ENCODE measurements around the gene MAPK9. TPM values are rescaled to one million over a fixed set of nuclear protein-coding genes. Genes with fewer than 3 reads are reported as not detected.

Gene MAPK9
- total RNA-seq, 2 experiments from 2014 or later: 19.9 to 42.1 TPM

DNA sequence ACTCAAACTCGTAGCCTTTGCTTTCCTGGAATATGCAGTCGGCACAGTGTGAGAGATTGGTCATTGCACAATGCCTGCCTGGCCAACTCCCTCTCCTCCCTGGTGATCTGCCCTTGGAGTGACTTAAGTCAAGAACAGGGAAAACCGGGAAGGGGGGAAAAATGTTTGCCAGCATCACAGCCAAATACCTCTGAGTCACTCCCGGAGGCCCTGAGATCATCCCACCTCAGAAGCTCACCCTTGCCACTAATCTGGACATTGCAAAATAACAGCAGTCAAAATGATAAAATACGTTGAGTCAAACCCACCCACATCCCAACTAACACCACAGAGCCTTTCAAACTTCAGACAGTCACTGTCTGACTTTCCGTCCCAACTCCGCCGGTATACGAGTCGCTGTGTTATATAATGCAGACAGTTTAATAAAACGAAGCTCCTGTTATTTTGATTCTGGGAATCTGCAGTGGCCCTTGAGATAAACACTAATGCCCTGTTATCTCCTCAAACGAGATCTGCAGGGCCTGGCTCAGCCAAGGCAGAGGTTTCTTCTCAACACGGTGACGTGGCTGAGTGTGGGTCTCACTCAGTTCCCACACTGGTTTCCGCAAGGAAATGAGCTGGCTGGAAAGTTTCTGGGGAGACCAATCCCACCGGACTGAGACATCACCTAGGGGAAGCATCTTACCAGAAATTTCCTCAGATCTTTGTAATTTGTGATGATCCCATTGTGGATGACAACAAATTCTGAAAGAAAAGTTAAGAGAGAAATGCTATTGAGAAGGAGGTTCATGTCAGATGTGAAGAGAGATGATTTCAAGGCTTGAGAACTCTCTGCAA, 39.1 kb upstream of the MAPK9 start:
- H3K9me2 ChIP-seq (ENCODE audit: insufficient read depth, low read length): no peaks in the 10 kb centered on the region
- no peaks in the 10 kb centered on the region for H3K79me2 ChIP-seq (ENCODE audit: insufficient read depth, low read depth, low read length)
- intact Hi-C loops (cut with micrococcal nuclease; ENCODE audit: unreplicated experiment): no loop called here
- no peak overlapping the region for H2AFZ ChIP-seq (ENCODE audit: low read length)
- H3K36me3 ChIP-seq (ENCODE audit: insufficient read depth, low read length): no peaks in the 10 kb centered on the region
- CTCF ChIA-PET (ENCODE audit: unreplicated experiment): no interaction called here
- H4K20me1 ChIP-seq (ENCODE audit: insufficient read depth, low read length): no peaks in the 10 kb centered on the region
- H3K9me3 ChIP-seq (ENCODE audit: low read length): no peaks in the 10 kb centered on the region
- no TSS peak for BruUV-seq (replicated peaks)
- no peak for DNase-seq (ENCODE audit: low spot score)
- TF ChIP-seq CTCF (conservative IDR thresholded peaks at IDR 0.05; ENCODE audit: low read length) (no peak), EZH2phosphoT487 (IDR thresholded peaks at IDR 0.05; ENCODE audit: borderline replicate concordance, low read depth, low read length) (no peak)
- no peak overlapping the region for H3K4me2 ChIP-seq (ENCODE audit: low read length)
- H3K27ac ChIP-seq (ENCODE audit: low read depth, low read length, poor library complexity, severe bottlenecking): no peak overlapping the region
- H3K4me3 ChIP-seq (ENCODE audit: low read depth, low read length, poor library complexity, severe bottlenecking): no peak overlapping the region
- H3K4me1 ChIP-seq (ENCODE audit: insufficient read depth, low read length, poor library complexity, severe bottlenecking): no peaks in the 10 kb centered on the region
- POLR2A ChIA-PET: no interaction called here

DNA sequence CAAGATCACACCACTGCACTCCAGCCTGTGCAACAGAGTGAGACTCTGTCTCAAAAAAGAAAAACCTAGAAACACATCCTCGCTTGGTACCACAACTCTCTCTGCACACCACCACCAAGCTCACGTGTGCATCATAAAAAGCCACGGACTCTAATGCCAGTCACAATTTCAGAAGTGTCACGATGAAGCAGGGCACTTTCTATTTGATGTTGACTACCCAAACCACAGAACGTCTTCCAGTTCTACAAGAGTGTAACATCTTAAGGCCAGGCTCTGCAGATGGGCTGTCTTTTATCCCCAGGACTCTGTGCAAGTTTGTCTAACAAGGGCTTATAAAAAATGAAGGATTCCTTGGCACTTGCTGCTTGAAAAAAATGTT, 38.4 kb upstream of the MAPK9 start:
- Histone ChIP-seq H3K4me3 (ENCODE audit: low read depth, low read length, poor library complexity, severe bottlenecking) (no peak overlapping the region), H4K20me1 (ENCODE audit: insufficient read depth, low read length) (no peaks in the 10 kb centered on the region), H3K4me2 (ENCODE audit: low read length) (no peak overlapping the region), H3K27ac (ENCODE audit: low read depth, low read length, poor library complexity, severe bottlenecking) (no peak overlapping the region), H2AFZ (ENCODE audit: low read length) (no peak overlapping the region), H3K9me3 (ENCODE audit: low read length) (no peaks in the 10 kb centered on the region), H3K36me3 (ENCODE audit: insufficient read depth, low read length) (no peaks in the 10 kb centered on the region), H3K79me2 (ENCODE audit: insufficient read depth, low read depth, low read length) (no peaks in the 10 kb centered on the region), H3K9me2 (ENCODE audit: insufficient read depth, low read length) (no peaks in the 10 kb centered on the region), H3K4me1 (ENCODE audit: insufficient read depth, low read length, poor library complexity, severe bottlenecking) (no peaks in the 10 kb centered on the region)
- TF ChIP-seq CTCF (conservative IDR thresholded peaks at IDR 0.05; ENCODE audit: low read length): no peak
- TF ChIP-seq EZH2phosphoT487 (IDR thresholded peaks at IDR 0.05; ENCODE audit: borderline replicate concordance, low read depth, low read length): no peak
- DNase-seq (ENCODE audit: low spot score): no peak
- intact Hi-C loops (cut with micrococcal nuclease; ENCODE audit: unreplicated experiment): no loop called here
- BruUV-seq (replicated peaks): no TSS peak
- CTCF ChIA-PET (ENCODE audit: unreplicated experiment): no interaction called here
- POLR2A ChIA-PET: no interaction called here

GRCh38 chr5:180329606-180330269, 37.9 kb upstream of the MAPK9 start:
- Histone ChIP-seq H3K9me3 (ENCODE audit: low read length) (no peaks in the 10 kb centered on the region), H3K27ac (ENCODE audit: low read depth, low read length, poor library complexity, severe bottlenecking) (no peak overlapping the region), H4K20me1 (ENCODE audit: insufficient read depth, low read length) (no peaks in the 10 kb centered on the region), H3K36me3 (ENCODE audit: insufficient read depth, low read length) (no peaks in the 10 kb centered on the region), H3K79me2 (ENCODE audit: insufficient read depth, low read depth, low read length) (no peaks in the 10 kb centered on the region), H3K4me3 (ENCODE audit: low read depth, low read length, poor library complexity, severe bottlenecking) (no peak overlapping the region), H3K4me1 (ENCODE audit: insufficient read depth, low read length, poor library complexity, severe bottlenecking) (no peaks in the 10 kb centered on the region), H2AFZ (ENCODE audit: low read length) (no peak overlapping the region), H3K4me2 (ENCODE audit: low read length) (no peak overlapping the region), H3K9me2 (ENCODE audit: insufficient read depth, low read length) (no peaks in the 10 kb centered on the region)
- DNase-seq (ENCODE audit: low spot score): no peak
- TF ChIP-seq EZH2phosphoT487 (IDR thresholded peaks at IDR 0.05; ENCODE audit: borderline replicate concordance, low read depth, low read length): no peak
- TF ChIP-seq CTCF (conservative IDR thresholded peaks at IDR 0.05; ENCODE audit: low read length): no peak
- ChIA-PET CTCF (ENCODE audit: unreplicated experiment) (interaction anchor here (1.3 kb wide), 1 partner anchor 8 kb away, joined by 3 read pairs; no protein-coding TSS in a partner anchor), POLR2A (interaction anchor here (0.6 kb wide), 1 partner anchor 151 kb away, joined by 5 read pairs; no protein-coding TSS in a partner anchor)
- intact Hi-C loops (cut with micrococcal nuclease; ENCODE audit: unreplicated experiment): no loop called here
- no TSS peak for BruUV-seq (replicated peaks)

Measured in OCI-LY7 (cell line).